Anterior cingulate cortex (tissue), 58 donors: ENCODE data around the gene ADRB1.

ENCODE experiments used
- DNase-seq, 58 donors: peaks; one replicate each; lab custom pipeline; 2025; lab: John Stamatoyannopoulos, UW

ADRB1 gene

DNA sequence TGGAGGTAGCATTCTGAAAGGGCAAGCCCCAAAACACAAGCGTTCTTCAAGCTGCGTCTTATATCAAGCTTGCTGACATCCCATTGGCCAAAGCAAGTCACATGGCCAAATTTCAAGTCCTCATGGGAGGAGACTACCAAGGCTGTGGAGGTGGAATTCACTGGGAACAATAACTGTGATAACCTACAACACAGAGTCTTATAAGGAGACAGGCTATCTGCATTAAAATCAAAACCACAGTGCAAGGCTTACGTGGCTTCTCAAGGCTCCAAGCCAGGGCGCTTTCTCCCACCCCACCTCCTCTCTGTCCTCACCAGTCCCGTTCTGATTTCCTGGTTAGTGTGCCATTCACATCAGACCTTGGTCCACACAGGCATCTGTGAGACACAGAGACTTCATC, 39.4 kb downstream of the ADRB1 start:
- no peak for DNase-seq

DNA sequence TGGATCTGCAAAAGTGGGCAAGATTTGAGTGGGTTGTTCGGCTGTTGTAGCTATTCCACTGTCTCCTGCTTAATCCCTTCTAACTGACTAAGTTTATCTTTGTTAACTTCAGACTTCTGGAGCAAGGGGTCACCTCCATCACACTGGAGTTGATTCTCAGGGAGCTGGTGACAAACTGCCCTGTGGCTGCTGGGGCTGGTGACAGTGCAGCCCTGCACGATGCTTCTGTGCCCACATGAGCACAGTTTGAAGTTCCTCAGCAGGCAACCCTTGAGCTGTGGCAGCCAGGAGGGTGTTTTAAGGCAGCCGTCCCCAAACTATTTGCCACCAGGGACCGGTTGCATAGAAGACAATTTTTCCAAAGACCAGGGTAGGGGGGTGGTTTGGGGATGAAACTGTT, 40.5 kb downstream of the ADRB1 start:
- no peak for DNase-seq

DNA sequence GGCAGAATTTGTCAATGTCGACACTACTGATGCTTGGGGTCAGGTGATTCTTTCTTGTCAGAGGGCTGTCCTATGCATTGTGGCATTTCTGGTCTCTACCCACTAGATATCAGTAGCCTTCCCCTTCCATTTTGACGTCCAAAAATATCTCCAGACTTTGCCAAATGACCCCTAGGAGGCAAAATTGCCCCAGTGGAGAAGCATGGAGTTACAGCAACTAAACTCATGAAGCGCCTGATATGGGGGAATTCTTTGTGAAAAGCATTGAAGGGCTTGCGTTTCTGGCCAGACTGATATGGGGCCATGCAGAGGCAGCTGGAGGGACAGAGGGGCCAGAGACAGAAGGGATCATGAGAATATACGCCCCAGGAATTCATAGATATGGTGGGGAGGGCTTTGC, 43.6 kb downstream of the ADRB1 start:
- no peak for DNase-seq

DNA sequence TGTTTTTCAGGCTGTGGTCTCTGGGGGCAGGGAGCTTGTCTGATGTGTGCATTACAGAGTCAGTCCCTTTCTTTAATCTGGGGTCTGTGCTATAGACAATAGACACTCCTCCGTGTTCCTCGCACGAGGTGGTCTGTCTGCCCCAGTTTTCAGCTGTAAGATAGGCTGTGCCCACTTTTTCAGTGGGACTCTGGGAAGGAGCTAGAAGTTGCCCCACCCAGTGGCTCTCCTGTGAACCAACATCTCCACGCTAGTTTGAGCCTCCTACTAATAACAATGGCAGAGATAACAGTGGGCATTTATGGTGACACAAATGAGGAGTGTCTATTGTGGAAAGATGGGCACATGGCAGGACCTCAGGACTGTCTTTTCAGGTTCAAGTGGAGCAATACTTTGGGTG, 44.0 kb downstream of the ADRB1 start:
- DNase-seq, result no peak

DNA sequence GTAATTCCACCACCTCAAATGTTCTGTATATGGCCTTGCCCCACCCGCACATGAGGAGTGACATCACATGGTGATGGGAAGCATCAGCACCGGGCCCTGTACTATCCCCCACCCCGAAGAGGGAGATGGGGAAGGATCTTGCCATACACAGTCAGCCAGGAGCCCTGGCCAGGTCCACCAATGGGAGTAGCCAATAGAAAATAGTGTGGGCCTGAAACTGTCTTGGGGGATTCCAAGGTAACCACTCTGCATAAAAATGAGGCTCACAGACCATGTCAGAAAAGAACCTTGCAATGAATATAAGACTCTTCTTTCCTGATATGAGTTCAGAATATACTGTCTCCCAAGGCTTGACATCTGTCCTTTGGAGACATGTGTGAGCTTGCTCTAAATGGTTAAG, 51.1 kb downstream of the ADRB1 start:
- DNase-seq, result no peak

DNA sequence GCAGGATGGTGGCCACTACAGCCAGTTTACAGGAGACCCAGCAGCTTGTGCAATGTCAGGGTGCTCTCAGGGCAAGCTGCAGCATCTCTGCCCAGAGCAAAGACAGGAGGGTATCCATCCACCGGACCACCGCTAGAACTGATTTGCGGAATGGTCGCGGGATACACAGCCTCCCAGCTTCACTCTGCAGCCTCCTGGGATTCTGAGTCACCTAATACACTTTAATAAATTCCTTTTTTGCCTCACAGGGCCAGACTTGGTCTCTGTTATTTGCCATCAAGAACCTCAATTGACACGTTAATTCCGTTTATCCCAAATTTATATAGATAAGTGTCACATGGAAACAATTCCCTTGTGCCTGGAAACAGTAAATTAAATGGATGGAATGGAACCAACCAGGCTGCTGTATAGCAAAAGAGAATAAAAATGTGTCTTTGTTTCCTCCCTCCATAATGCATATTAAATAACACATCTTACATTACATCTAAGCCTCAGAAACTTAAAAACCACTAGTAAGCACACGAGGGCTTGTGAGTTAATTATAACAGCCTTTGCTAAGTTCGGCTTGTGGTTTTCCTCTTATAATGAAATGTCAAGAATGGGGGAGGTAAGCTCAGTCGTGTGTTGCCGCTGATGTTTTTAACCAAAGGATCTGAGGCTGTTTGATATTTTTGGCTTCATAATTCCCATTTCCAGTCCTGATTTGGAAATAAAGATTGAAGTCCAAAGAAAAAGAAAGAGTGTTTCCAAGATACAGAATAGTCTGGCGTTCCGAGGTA, 52.1 kb downstream of the ADRB1 start:
- DNase-seq, result no peak
